Measurements from ENCODE around the gene CCDC187.

- TF ChIP-seq CTCF (optimal IDR thresholded peaks at IDR 0.05 in 1 of 3, IDR thresholded peaks at IDR 0.05 in 1 of 3, conservative IDR thresholded peaks at IDR 0.05 in 1 of 3; ENCODE audit: extremely low read depth in 1 of 3, insufficient read depth in 2 of 3, low read length in 3 of 3) (no peak), EZH2 (IDR thresholded peaks at IDR 0.05; ENCODE audit: low read length) (no peak)
These were observed 70.9 kb downstream of the CCDC187 start for GRCh38 chr9:136232969-136233368.
